Activated T-cell treated with anti-CD3 and anti-CD28 coated beads, Interleukin-2, amount 50 U/mL, for 4 hours (primary cell): ENCODE results near the gene SLMAP. TPM values are rescaled to one million over a fixed set of nuclear protein-coding genes. Genes with fewer than 3 reads are reported as not detected.
"Not testable (repeated sequence)": the region's sequence is repeated elsewhere in the genome, so short reads cannot be mapped to it uniquely, and the experiment has no call there.

Experiments
- ATAC-seq, 2 donors: fragments of 200-7000 bp; cut with Tn5 transposase; one replicate each; pipeline ENCODE4 v1.10.0; 2021
- DNase-seq: peaks from one replicate; pipeline ENCODE4 v3.0.0-alpha.2; 2020
- H3K27me3 Mint-ChIP-seq: one replicate; pipeline ENCODE4 v1.8.0; 2021; ENCODE audit warnings: low read depth, mixed read lengths
- H3K36me3 Mint-ChIP-seq: one replicate; pipeline ENCODE4 v1.8.0; 2022; ENCODE audit warnings: mixed read lengths; ENCODE audit not compliant: insufficient read depth
- H3K4me1 Mint-ChIP-seq: one replicate; pipeline ENCODE4 v1.8.0; 2021; ENCODE audit warnings: low read depth, mixed read lengths
- H3K4me3 Mint-ChIP-seq: one replicate; pipeline ENCODE4 v1.8.0; 2021; ENCODE audit warnings: mild to moderate bottlenecking, moderate library complexity, mixed read lengths
- H3K9me3 Mint-ChIP-seq: one replicate; pipeline ENCODE4 v1.8.0; 2021; ENCODE audit warnings: mixed read lengths
- total RNA-seq, 3 donors: library from RNA; stranded (reverse); gene quantifications; one replicate each; pipeline ENCODE4 v1.2.1, GENCODE V29; 2021

Gene SLMAP
- total RNA-seq, 3 donors from 2014 or later: 55.7 to 61.4 (median 56.1) TPM

- ATAC-seq (no peak), DNase-seq (no peak)
- Mint-ChIP-seq H3K4me1 (peaks cover 6% of the 10 kb centered on the region), H3K4me3 (no peak overlapping the region), H3K36me3 (peaks cover 7% of the 10 kb centered on the region), H3K27me3 (no peaks in the 10 kb centered on the region), H3K9me3 (no peaks in the 10 kb centered on the region)
These were observed 85.7 kb downstream of the SLMAP start for GRCh38 chr3:57841818-57842217.

- no peaks in the 10 kb centered on the region for H3K27me3 Mint-ChIP-seq
- DNase-seq (no peak), ATAC-seq (no peak)
- no peaks in the 10 kb centered on the region for H3K9me3 Mint-ChIP-seq
- no peaks in the 10 kb centered on the region for H3K4me1 Mint-ChIP-seq
- H3K36me3 Mint-ChIP-seq: peaks cover 8% of the 10 kb centered on the region
- H3K4me3 Mint-ChIP-seq: no peak overlapping the region
These were observed 92.1 kb downstream of the SLMAP start for GRCh38 chr3:57848177-57848738.

- no peaks in the 10 kb centered on the region for H3K4me1 Mint-ChIP-seq
- no peaks in the 10 kb centered on the region for H3K9me3 Mint-ChIP-seq
- H3K27me3 Mint-ChIP-seq: no peaks in the 10 kb centered on the region
- ATAC-seq (no peak), DNase-seq (no peak)
- no peak overlapping the region for H3K4me3 Mint-ChIP-seq
- peaks cover 5% of the 10 kb centered on the region for H3K36me3 Mint-ChIP-seq
These were observed 95.2 kb downstream of the SLMAP start for GRCh38 chr3:57851304-57851703.

- Mint-ChIP-seq H3K9me3 (no peaks in the 10 kb centered on the region), H3K27me3 (no peaks in the 10 kb centered on the region), H3K4me1 (no peaks in the 10 kb centered on the region), H3K4me3 (no peak overlapping the region), H3K36me3 (peaks cover 8% of the 10 kb centered on the region)
- no peak for DNase-seq
- no peak for ATAC-seq
These were observed 96.8 kb downstream of the SLMAP start for GRCh38 chr3:57852896-57853295.

GRCh38 chr3:57855281-57855680, 99.2 kb downstream of the SLMAP start:
- no peaks in the 10 kb centered on the region for H3K4me1 Mint-ChIP-seq
- H3K27me3 Mint-ChIP-seq: no peaks in the 10 kb centered on the region
- H3K9me3 Mint-ChIP-seq: no peaks in the 10 kb centered on the region
- DNase-seq (no peak), ATAC-seq (no peak)
- no peak overlapping the region for H3K4me3 Mint-ChIP-seq
- peaks cover 11% of the 10 kb centered on the region for H3K36me3 Mint-ChIP-seq

- no peaks in the 10 kb centered on the region for H3K27me3 Mint-ChIP-seq
- DNase-seq (no peak), ATAC-seq (no peak)
- no peaks in the 10 kb centered on the region for H3K4me1 Mint-ChIP-seq
- peaks cover 12% of the 10 kb centered on the region for H3K36me3 Mint-ChIP-seq
- H3K9me3 Mint-ChIP-seq: no peaks in the 10 kb centered on the region
- H3K4me3 Mint-ChIP-seq: no peak overlapping the region
These were observed 99.8 kb downstream of the SLMAP start for GRCh38 chr3:57855943-57856342.

GRCh38 chr3:57856675-57857074, 100.6 kb downstream of the SLMAP start:
- DNase-seq (no peak), ATAC-seq (no peak)

GRCh38 chr3:57862894-57863293, 106.8 kb downstream of the SLMAP start:
- ATAC-seq: no peak
- Mint-ChIP-seq H3K9me3 (no peaks in the 10 kb centered on the region), H3K4me3 (no peak overlapping the region), H3K36me3 (peaks cover 28% of the 10 kb centered on the region), H3K4me1 (no peaks in the 10 kb centered on the region), H3K27me3 (no peaks in the 10 kb centered on the region)
- no peak for DNase-seq

More at GRCh38 chr3:57856675-57857074, 100.6 kb downstream of the SLMAP start:
- Mint-ChIP-seq H3K27me3 (no peaks in the 10 kb centered on the region), H3K9me3 (no peaks in the 10 kb centered on the region), H3K36me3 (peaks cover 12% of the 10 kb centered on the region), H3K4me1 (no peaks in the 10 kb centered on the region), H3K4me3 (no peak overlapping the region)

- Mint-ChIP-seq H3K27me3 (no peaks in the 10 kb centered on the region), H3K9me3 (no peaks in the 10 kb centered on the region), H3K4me3 (no peak overlapping the region), H3K36me3 (peaks cover 27% of the 10 kb centered on the region), H3K4me1 (no peaks in the 10 kb centered on the region)
- no peak for DNase-seq
- ATAC-seq: no peak
These were observed 107.3 kb downstream of the SLMAP start for GRCh38 chr3:57863380-57863779.

- H3K4me1 Mint-ChIP-seq: no peaks in the 10 kb centered on the region
- no peaks in the 10 kb centered on the region for H3K9me3 Mint-ChIP-seq
- ATAC-seq (no peak), DNase-seq (no peak)
- H3K4me3 Mint-ChIP-seq: no peak overlapping the region
- H3K36me3 Mint-ChIP-seq: peaks cover 25% of the 10 kb centered on the region
- no peaks in the 10 kb centered on the region for H3K27me3 Mint-ChIP-seq
These were observed 108.7 kb downstream of the SLMAP start for GRCh38 chr3:57864853-57865252.

GRCh38 chr3:57869110-57869509, 113.0 kb downstream of the SLMAP start:
- not testable (repeated sequence) for H3K4me3 Mint-ChIP-seq, DNase-seq, H3K27me3 Mint-ChIP-seq, ATAC-seq, H3K4me1 Mint-ChIP-seq, H3K9me3 Mint-ChIP-seq
- peaks cover 27% of the 10 kb centered on the region for H3K36me3 Mint-ChIP-seq

GRCh38 chr3:57872606-57873005, 116.5 kb downstream of the SLMAP start:
- H3K9me3 Mint-ChIP-seq: no peaks in the 10 kb centered on the region

GRCh38 chr3:57876632-57877031, 120.5 kb downstream of the SLMAP start:
- ATAC-seq: no peak
- H3K27me3 Mint-ChIP-seq: no peaks in the 10 kb centered on the region
- no peaks in the 10 kb centered on the region for H3K4me1 Mint-ChIP-seq
- H3K36me3 Mint-ChIP-seq: peaks cover 9% of the 10 kb centered on the region
- no peak overlapping the region for H3K4me3 Mint-ChIP-seq
- DNase-seq: no peak
- H3K9me3 Mint-ChIP-seq: no peaks in the 10 kb centered on the region

More at GRCh38 chr3:57872606-57873005, 116.5 kb downstream of the SLMAP start:
- H3K4me1 Mint-ChIP-seq: no peaks in the 10 kb centered on the region
- H3K4me3 Mint-ChIP-seq: no peak overlapping the region
- ATAC-seq (no peak), DNase-seq (no peak)
- H3K36me3 Mint-ChIP-seq: peaks cover 14% of the 10 kb centered on the region
- H3K27me3 Mint-ChIP-seq: no peaks in the 10 kb centered on the region

GRCh38 chr3:57877116-57877515, 121.0 kb downstream of the SLMAP start:
- Mint-ChIP-seq H3K9me3 (no peaks in the 10 kb centered on the region), H3K4me3 (no peak overlapping the region), H3K36me3 (peaks cover 9% of the 10 kb centered on the region), H3K27me3 (no peaks in the 10 kb centered on the region), H3K4me1 (no peaks in the 10 kb centered on the region)
- no peak for ATAC-seq
- DNase-seq: no peak

GRCh38 chr3:57884436-57884835, 128.3 kb downstream of the SLMAP start:
- H3K36me3 Mint-ChIP-seq: peaks cover 14% of the 10 kb centered on the region
- H3K9me3 Mint-ChIP-seq, DNase-seq, ATAC-seq, H3K4me1 Mint-ChIP-seq, H3K4me3 Mint-ChIP-seq, H3K27me3 Mint-ChIP-seq: not testable (repeated sequence)

GRCh38 chr3:57889807-57890206, 133.7 kb downstream of the SLMAP start:
- H3K36me3 Mint-ChIP-seq: peaks cover 10% of the 10 kb centered on the region
- ATAC-seq: no peak
- H3K9me3 Mint-ChIP-seq: no peaks in the 10 kb centered on the region
- DNase-seq: no peak
- H3K4me1 Mint-ChIP-seq: no peaks in the 10 kb centered on the region
- no peaks in the 10 kb centered on the region for H3K27me3 Mint-ChIP-seq
- H3K4me3 Mint-ChIP-seq: no peak overlapping the region
